OCI-LY1 (cell line): Measurements from ENCODE around the gene REXO4.

Experiments
- H2AFZ ChIP-seq: fragments of 200-600 bp; sonication (generic), shearing (Covaris generic); 2 replicates; pipeline ENCODE4 v1.6.0; 2014; ENCODE audit warnings: antibody characterized with exemption, mild to moderate bottlenecking, low read length
- H3F3A ChIP-seq: fragments of 200-600 bp; sonication (generic), shearing (Covaris generic); 2 replicates; pipeline ENCODE4 v1.6.0; 2014; ENCODE audit warnings: mild to moderate bottlenecking, antibody characterized with exemption, low read length, moderate library complexity; ENCODE audit not compliant: insufficient read depth
- H3K27ac ChIP-seq: fragments of 200-600 bp; sonication (generic); 2 replicates; pipeline ENCODE4 v1.5.1; 2014; ENCODE audit warnings: low read length, mixed run types, mild to moderate bottlenecking, low read depth; ENCODE audit not compliant: poor library complexity, severe bottlenecking
- H3K27me3 ChIP-seq: fragments of 200-600 bp; sonication (generic); 2 replicates; pipeline ENCODE4 v1.6.0; 2014; ENCODE audit warnings: antibody characterized with exemption, mild to moderate bottlenecking, low read length, moderate library complexity; ENCODE audit not compliant: insufficient read depth
- H3K36me3 ChIP-seq: fragments of 200-600 bp; sonication (generic); 2 replicates; pipeline ENCODE4 v1.6.1; 2014; ENCODE audit warnings: mild to moderate bottlenecking, antibody characterized with exemption, low read length, moderate library complexity, mixed read lengths; ENCODE audit not compliant: insufficient read depth
- H3K4me1 ChIP-seq: fragments of 200-600 bp; sonication (generic); 2 replicates; pipeline ENCODE4 v1.5.1; 2014; ENCODE audit warnings: mild to moderate bottlenecking, low read length, moderate library complexity; ENCODE audit not compliant: insufficient read depth, severe bottlenecking
- H3K4me2 ChIP-seq: fragments of 200-600 bp; sonication (generic), shearing (Covaris generic); 2 replicates; pipeline ENCODE4 v1.6.1; 2014; ENCODE audit warnings: low read length
- H3K4me3 ChIP-seq: fragments of 200-600 bp; sonication (generic); 2 replicates; pipeline ENCODE4 v1.5.1; 2014; ENCODE audit warnings: low read length, low read depth, mild to moderate bottlenecking, mixed read lengths; ENCODE audit not compliant: poor library complexity, severe bottlenecking
- H3K79me2 ChIP-seq: fragments of 200-600 bp; shearing (Covaris generic); 2 replicates; pipeline ENCODE4 v1.6.1; 2016; ENCODE audit warnings: mixed run types, low read length, mixed read lengths; ENCODE audit not compliant: insufficient read depth
- H3K9ac ChIP-seq: fragments of 200-600 bp; sonication (generic), shearing (Covaris generic); 2 replicates; pipeline ENCODE4 v1.6.1; 2014; ENCODE audit warnings: mild to moderate bottlenecking, low read length, mixed read lengths
- H3K9me2 ChIP-seq: fragments of 200-600 bp; sonication (generic), shearing (Covaris generic); 2 replicates; pipeline ENCODE4 v1.6.1; 2014; ENCODE audit warnings: low read depth, mild to moderate bottlenecking, low read length, mixed read lengths
- H3K9me3 ChIP-seq: fragments of 200-600 bp; shearing (Covaris generic); 2 replicates; pipeline ENCODE4 v1.6.1; 2014; ENCODE audit warnings: low read length, mixed read lengths
- H4K20me1 ChIP-seq: fragments of 200-600 bp; sonication (generic), shearing (Covaris generic); 2 replicates; pipeline ENCODE4 v1.6.0; 2016; ENCODE audit warnings: mild to moderate bottlenecking, low read length; ENCODE audit not compliant: insufficient read depth
- EZH2 ChIP-seq: fragments of 200-600 bp; sonication (generic), shearing (Covaris generic); IDR thresholded peaks from 2 replicates; pipeline ENCODE4 v1.8.0; 2017; ENCODE audit warnings: borderline replicate concordance, mixed run types, mild to moderate bottlenecking, antibody characterized with exemption, low read length, moderate library complexity, mixed read lengths
- TF ChIP-seq, protein P1 (sequence below): fragments of 200-600 bp; sonication (generic), shearing (Covaris generic); IDR thresholded peaks from 2 replicates; pipeline ENCODE4 v1.5.1; 2017; ENCODE audit warnings: mild to moderate bottlenecking, antibody characterized with exemption, low read length, moderate library complexity, mixed read lengths

Gene REXO4

DNA sequence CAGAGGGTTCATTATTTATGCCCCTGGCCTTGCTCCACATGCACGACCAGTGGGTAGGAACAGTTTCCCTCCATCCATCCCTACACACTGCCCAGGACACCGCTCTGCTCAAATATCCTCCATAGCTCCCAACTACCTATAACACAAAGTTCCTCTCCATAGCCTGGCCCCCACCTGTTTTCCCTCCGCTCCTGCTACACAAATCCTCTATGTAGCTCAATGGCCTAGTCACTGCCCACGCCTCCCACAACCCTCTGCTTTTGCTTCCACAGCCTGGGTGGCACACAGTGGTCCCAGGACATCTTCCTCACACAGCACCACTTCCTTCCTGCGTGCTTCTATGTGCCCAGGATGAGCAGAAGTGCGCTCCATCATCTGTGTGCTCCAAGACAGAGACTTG is 20.4 kb downstream of the REXO4 start:
- H3K27me3 ChIP-seq, result peaks cover 5% of the 10 kb centered on the region
- no peak overlapping the region for H3K4me3 ChIP-seq
- no peak overlapping the region for H3K4me2 ChIP-seq
- no peak overlapping the region for H3K27ac ChIP-seq
- H3K79me2 ChIP-seq, result no peaks in the 10 kb centered on the region
- H3K4me1 ChIP-seq, result no peaks in the 10 kb centered on the region
- H3K9ac ChIP-seq, result no peak overlapping the region
- no peaks in the 10 kb centered on the region; the same call in 1 of the 2 replicates for H3K36me3 ChIP-seq
- H4K20me1 ChIP-seq, result no peaks in the 10 kb centered on the region
- H2AFZ ChIP-seq, result no peak overlapping the region
- H3K9me3 ChIP-seq, result no peaks in the 10 kb centered on the region
- H3K9me2 ChIP-seq, result no peaks in the 10 kb centered on the region
- no peaks in the 10 kb centered on the region for H3F3A ChIP-seq
- TF ChIP-seq, protein P1, sequence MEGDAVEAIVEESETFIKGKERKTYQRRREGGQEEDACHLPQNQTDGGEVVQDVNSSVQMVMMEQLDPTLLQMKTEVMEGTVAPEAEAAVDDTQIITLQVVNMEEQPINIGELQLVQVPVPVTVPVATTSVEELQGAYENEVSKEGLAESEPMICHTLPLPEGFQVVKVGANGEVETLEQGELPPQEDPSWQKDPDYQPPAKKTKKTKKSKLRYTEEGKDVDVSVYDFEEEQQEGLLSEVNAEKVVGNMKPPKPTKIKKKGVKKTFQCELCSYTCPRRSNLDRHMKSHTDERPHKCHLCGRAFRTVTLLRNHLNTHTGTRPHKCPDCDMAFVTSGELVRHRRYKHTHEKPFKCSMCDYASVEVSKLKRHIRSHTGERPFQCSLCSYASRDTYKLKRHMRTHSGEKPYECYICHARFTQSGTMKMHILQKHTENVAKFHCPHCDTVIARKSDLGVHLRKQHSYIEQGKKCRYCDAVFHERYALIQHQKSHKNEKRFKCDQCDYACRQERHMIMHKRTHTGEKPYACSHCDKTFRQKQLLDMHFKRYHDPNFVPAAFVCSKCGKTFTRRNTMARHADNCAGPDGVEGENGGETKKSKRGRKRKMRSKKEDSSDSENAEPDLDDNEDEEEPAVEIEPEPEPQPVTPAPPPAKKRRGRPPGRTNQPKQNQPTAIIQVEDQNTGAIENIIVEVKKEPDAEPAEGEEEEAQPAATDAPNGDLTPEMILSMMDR, result no peak
- TF ChIP-seq EZH2, result no peak

DNA sequence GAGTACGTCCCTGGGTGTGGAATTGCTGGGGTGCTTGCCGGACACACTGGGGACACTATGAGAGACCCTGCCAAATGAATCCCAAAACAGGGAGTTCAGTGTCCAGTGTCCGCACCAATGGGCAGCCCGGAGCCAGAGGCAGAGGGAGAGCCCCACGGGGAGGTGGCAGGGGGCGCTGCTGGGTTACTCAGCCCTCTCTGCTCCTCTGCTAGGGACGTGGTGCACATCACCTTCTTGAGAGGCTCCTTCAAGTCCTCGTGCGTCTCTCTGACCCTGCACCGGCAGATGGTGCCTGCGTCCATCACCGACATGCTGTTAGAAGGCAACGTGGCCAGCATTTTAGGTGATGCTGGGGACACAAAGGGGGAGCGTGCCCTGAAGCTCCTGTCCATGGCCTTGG is 20.9 kb downstream of the REXO4 start:
- H2AFZ ChIP-seq, result no peak overlapping the region
- H3K4me1 ChIP-seq, result no peaks in the 10 kb centered on the region
- H3K27me3 ChIP-seq, result peaks cover 5% of the 10 kb centered on the region
- no peak overlapping the region for H3K9ac ChIP-seq
- no peak overlapping the region for H3K4me2 ChIP-seq
- no peaks in the 10 kb centered on the region for H3K79me2 ChIP-seq
- no peak overlapping the region for H3K4me3 ChIP-seq
- H3K27ac ChIP-seq, result no peak overlapping the region
- TF ChIP-seq EZH2, result no peak
- TF ChIP-seq, protein P1, result peak; percentile 39; the same call in 1 of the 2 replicates
- H4K20me1 ChIP-seq, result no peaks in the 10 kb centered on the region
- no peaks in the 10 kb centered on the region for H3K9me2 ChIP-seq
- no peaks in the 10 kb centered on the region; the same call in 1 of the 2 replicates for H3K36me3 ChIP-seq
- H3K9me3 ChIP-seq, result no peaks in the 10 kb centered on the region
- H3F3A ChIP-seq, result no peaks in the 10 kb centered on the region

DNA sequence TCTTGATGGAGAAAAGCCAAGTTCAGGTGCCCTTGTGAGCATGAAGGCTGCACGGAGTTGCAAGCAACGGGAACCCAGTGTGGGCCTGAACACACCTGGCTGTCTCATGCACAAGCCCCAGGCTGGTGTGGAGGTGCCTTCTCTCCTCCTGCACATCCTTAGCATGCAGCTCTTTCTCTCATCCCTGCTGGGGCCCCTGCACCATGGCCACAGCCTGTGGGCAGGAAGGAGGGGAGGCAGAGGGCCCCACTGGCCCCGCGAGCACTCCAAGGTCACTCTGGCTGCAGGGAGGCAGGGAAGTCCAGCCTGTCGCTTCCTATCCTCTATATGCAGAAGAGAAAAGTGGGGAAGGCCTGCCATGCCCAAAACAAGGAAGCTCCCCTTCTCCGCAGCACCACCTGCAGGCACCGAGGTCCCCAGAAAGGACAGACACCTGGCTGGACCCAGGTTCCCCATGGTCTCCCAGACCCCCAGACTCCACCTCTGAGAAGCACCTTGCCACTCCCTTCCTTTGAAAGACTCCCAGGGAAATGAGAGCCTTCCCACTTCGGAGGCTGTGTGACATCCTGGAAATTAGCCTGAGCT is 23.0 kb downstream of the REXO4 start:
- Histone ChIP-seq H2AFZ (no peak overlapping the region), H3K9ac (no peak overlapping the region), H4K20me1 (no peaks in the 10 kb centered on the region), H3K79me2 (no peaks in the 10 kb centered on the region), H3F3A (no peaks in the 10 kb centered on the region), H3K4me3 (no peak overlapping the region), H3K9me2 (no peaks in the 10 kb centered on the region), H3K36me3 (no peaks in the 10 kb centered on the region; the same call in 1 of the 2 replicates), H3K4me1 (no peaks in the 10 kb centered on the region), H3K4me2 (no peak overlapping the region), H3K27me3 (peaks cover 11% of the 10 kb centered on the region), H3K9me3 (no peaks in the 10 kb centered on the region), H3K27ac (no peak overlapping the region)
- no peak for TF ChIP-seq EZH2
- TF ChIP-seq, protein P1, result no peak
